HepG2 (cell line): ENCODE measurements around the gene BABAM1. TPM values are rescaled to one million over a fixed set of nuclear protein-coding genes. Genes with fewer than 3 reads are reported as not detected.

Source experiments
- ATAC-seq: fragments of 200-7000 bp; cut with Tn5 transposase; 3 replicates; pipeline ENCODE4 v1.9.1; 2020; ENCODE audit warnings: mild to moderate bottlenecking, moderate library complexity
- BruUV-seq: library from RNA; stranded (reverse); fragments of 400-500 nt; replicated peaks from 2 replicates; lab custom pipeline; 2021; lab: Mats Ljungman, UMichigan
- CTCF ChIA-PET: fragments of 300-600 bp; formaldehyde crosslinking; extraction: SDS; loops from one replicate; lab custom pipeline; 2021; ENCODE audit warnings: low total read pairs, inconsistent platforms, low intra/inter-chr PET ratio; lab: Yijun Ruan, JAX
- POLR2A ChIA-PET: fragments of 350-600 bp; sonication (Branson Sonifier 250); formaldehyde crosslinking; loops from one replicate; lab custom pipeline; 2020; ENCODE audit warnings: antibody characterized with exemption, inconsistent platforms; lab: Yijun Ruan, JAX
- DNase-seq: peaks from one replicate; pipeline ENCODE4 v3.0.0-alpha.2; 2015; ENCODE audit warnings: low spot score
- FAIRE-seq: peaks from 3 replicates; lab custom pipeline; 2011; peaks lifted over from hg19 to GRCh38; lab: Jason Lieb, UNC
- H2AFZ ChIP-seq: one replicate; pipeline ENCODE4 v1.6.1; 2011; ENCODE audit warnings: low read length, inconsistent platforms
- H3K27ac ChIP-seq: fragments of 300-600 bp; 3 replicates; pipeline ENCODE4 v1.8.0; 2011; ENCODE audit warnings: mixed run types, mild to moderate bottlenecking, mixed read lengths, low read length, inconsistent platforms; ENCODE audit not compliant: insufficient read depth; ENCODE audit errors: extremely low read length
- H3K27me3 ChIP-seq, 2 experiments: fragments of 200-600 bp in 1 of 2; 2 replicates in 1 of 2; 3 replicates in 1 of 2; pipeline versions ENCODE4 v1.6.0 to v1.8.0; 2011; ENCODE audit warnings: low read length in 2 of 2, mild to moderate bottlenecking in 2 of 2, moderate library complexity in 2 of 2, inconsistent platforms in 1 of 2; ENCODE audit not compliant: insufficient read depth in 2 of 2, control insufficient read depth in 1 of 2
- H3K36me3 ChIP-seq, 2 experiments: fragments of 200-600 bp in 1 of 2; replicated peaks in 1 of 2; 2 replicates in 1 of 2; 3 replicates in 1 of 2; pipeline versions ENCODE4 v1.5.1 to v1.8.0; 2011; ENCODE audit warnings: low read length in 2 of 2, inconsistent platforms in 1 of 2; ENCODE audit not compliant: insufficient read depth in 2 of 2, control insufficient read depth in 1 of 2
- H3K4me1 ChIP-seq: 2 replicates; pipeline ENCODE4 v1.5.1; 2012; ENCODE audit warnings: low read length, inconsistent platforms; ENCODE audit not compliant: insufficient read depth
- H3K4me2 ChIP-seq: 2 replicates; pipeline ENCODE4 v1.6.0; 2011; ENCODE audit warnings: low read depth, low read length, inconsistent platforms
- H3K4me3 ChIP-seq, 3 experiments: fragments of 200-600 bp in 1 of 3; sonication (generic), shearing (Covaris generic) in 1 of 3; replicated peaks in 1 of 3; 2 replicates each; pipeline ENCODE4 v1.5.1; 2011 to 2016; ENCODE audit warnings: low read length in 3 of 3, inconsistent platforms in 2 of 3, low read depth in 2 of 3, mild to moderate bottlenecking in 2 of 3, control low read depth in 1 of 3, mixed read lengths in 1 of 3; ENCODE audit not compliant: insufficient read depth in 1 of 3
- H3K79me2 ChIP-seq: one replicate; pipeline ENCODE4 v1.6.1; 2011; ENCODE audit warnings: low read length, inconsistent platforms; ENCODE audit not compliant: insufficient read depth
- H3K9ac ChIP-seq: 2 replicates; pipeline ENCODE4 v1.6.0; 2011; ENCODE audit warnings: mild to moderate bottlenecking, low read depth, low read length, inconsistent platforms; ENCODE audit not compliant: insufficient read depth
- H3K9me3 ChIP-seq: 2 replicates; pipeline ENCODE4 v1.5.1; 2012; ENCODE audit warnings: mild to moderate bottlenecking, low read length
- H4K20me1 ChIP-seq: 2 replicates; pipeline ENCODE4 v1.6.0; 2011; ENCODE audit warnings: inconsistent platforms, mild to moderate bottlenecking, low read length, moderate library complexity; ENCODE audit not compliant: insufficient read depth
- BCL6 ChIP-seq: IDR thresholded peaks from 2 replicates; pipeline ENCODE4 v1.6.1; 2016; ENCODE audit warnings: missing genetic modification reagents, missing compliant biosample characterization
- IKZF4 ChIP-seq: sonication (generic); formaldehyde crosslinking; IDR thresholded peaks from 2 replicates; pipeline ENCODE4 v1.5.1; 2020; ENCODE audit warnings: borderline replicate concordance, mild to moderate bottlenecking, low read depth, missing genetic modification reagents; ENCODE audit errors: not compliant biosample characterization
- KDM1A ChIP-seq: IDR thresholded peaks from 2 replicates; pipeline ENCODE4 v1.6.1; 2016; ENCODE audit warnings: missing compliant biosample characterization
- LCORL ChIP-seq, 2 experiments: fragments of 450-650 bp in 1 of 2; sonication (generic) in 1 of 2; formaldehyde crosslinking in 1 of 2; IDR thresholded peaks; 2 replicates each; pipeline versions ENCODE4 v1.5.0 to v1.6.1; 2017 to 2020; ENCODE audit warnings: antibody characterized with exemption in 1 of 2, missing genetic modification reagents in 1 of 2
- MXI1 ChIP-seq: IDR thresholded peaks from 3 replicates; pipeline ENCODE4 v1.6.1; 2012; ENCODE audit warnings: low read depth, low read length, inconsistent platforms, borderline replicate concordance
- NONO ChIP-seq, 2 experiments: fragments of 450-650 bp in 1 of 2; sonication (generic) in 1 of 2; formaldehyde crosslinking in 1 of 2; IDR thresholded peaks in 1 of 2; conservative IDR thresholded peaks in 1 of 2; 2 replicates each; pipeline versions ENCODE4 v1.6.1 to v1.8.0; 2017 to 2022; ENCODE audit warnings: mild to moderate bottlenecking in 1 of 2, missing genetic modification reagents in 1 of 2, moderate library complexity in 1 of 2
- RARA ChIP-seq: IDR thresholded peaks from 2 replicates; pipeline ENCODE4 v1.6.1; 2016; ENCODE audit warnings: missing genetic modification reagents, missing compliant biosample characterization
- SAP130 ChIP-seq: IDR thresholded peaks from 2 replicates; pipeline ENCODE4 v1.6.1; 2016; ENCODE audit warnings: low read depth
- TARDBP ChIP-seq: sonication (generic); formaldehyde crosslinking; IDR thresholded peaks from 2 replicates; pipeline ENCODE4 v1.8.0; 2022; ENCODE audit warnings: mild to moderate bottlenecking, missing genetic modification reagents
- ZNF558 ChIP-seq: sonication (generic); formaldehyde crosslinking; IDR thresholded peaks from 2 replicates; pipeline ENCODE4 v1.9.0; 2022; ENCODE audit warnings: mild to moderate bottlenecking, missing genetic modification reagents, borderline replicate concordance
- ZNF570 ChIP-seq: sonication (generic); formaldehyde crosslinking; IDR thresholded peaks from 2 replicates; pipeline ENCODE4 v1.4.0; 2020; ENCODE audit warnings: mild to moderate bottlenecking, missing genetic modification reagents, borderline replicate concordance
- ZNF619 ChIP-seq: sonication (generic); formaldehyde crosslinking; IDR thresholded peaks from 2 replicates; pipeline ENCODE4 v1.4.0; 2020; ENCODE audit warnings: mild to moderate bottlenecking, missing genetic modification reagents
- ZNF883 ChIP-seq: sonication (generic); formaldehyde crosslinking; IDR thresholded peaks from 2 replicates; pipeline ENCODE4 v1.5.1; 2020; ENCODE audit warnings: mild to moderate bottlenecking, missing genetic modification reagents; ENCODE audit errors: not compliant biosample characterization
- WGBS: methylation state at CpG from one replicate; pipeline ENCODE4 v1.1.6; 2017; ENCODE audit warnings: low lambda C conversion rate; 5-methylcytosine and 5-hydroxymethylcytosine counted together
- in situ Hi-C: cut with HindIII; loops from 2 replicates; pipeline ENCODE4 v1.10.0; 2017; ENCODE audit warnings: low pct_unique_long_range_greater_than_20kb; ENCODE audit not compliant: extremely low pct_ligation_motif_present
- intact Hi-C: fragments of 100-400 bp; cut with micrococcal nuclease; formaldehyde crosslinking; loops from one replicate; pipeline ENCODE4 v1.10.0; 2022; ENCODE audit not compliant: unreplicated experiment
- polyA plus RNA-seq, 8 experiments: library from polyadenylated mRNA; depleted of rRNA in 3 of 8; stranded (reverse) in 7 of 8; unstranded in 1 of 8; fragments of >200 nt; fragmentation: Illumina TruSeq in 4 of 8; extraction: Trizol in 4 of 8; gene quantifications; 2 replicates each; pipeline versions ENCODE4 v1.2.1 to v1.2.3, GENCODE V29; 2011 to 2016; ENCODE audit warnings: low read depth in 4 of 8, missing spikeins in 1 of 8, mixed read lengths in 1 of 8; ENCODE audit not compliant: insufficient read depth in 1 of 8
- total RNA-seq, 5 experiments: library from RNA; depleted of rRNA; stranded (reverse); fragments of >200 nt; fragmentation: Illumina TruSeq; extraction: Trizol; gene quantifications; 2 replicates each; pipeline ENCODE4 v1.2.3, GENCODE V29; 2016; ENCODE audit warnings: low read depth in 1 of 5
- TF ChIP-seq, protein P1 (sequence below): sonication (generic); IDR thresholded peaks from 2 replicates; pipeline ENCODE4 v1.6.1; 2016; ENCODE audit warnings: low read depth, borderline replicate concordance
- TF ChIP-seq, protein P2 (sequence below): sonication (generic); formaldehyde crosslinking; IDR thresholded peaks from 2 replicates; pipeline ENCODE4 v1.4.0; 2020; ENCODE audit warnings: missing genetic modification reagents
- TF ChIP-seq, protein P3 (sequence below): sonication (generic); formaldehyde crosslinking; IDR thresholded peaks from 2 replicates; pipeline ENCODE4 v1.8.1; 2023; ENCODE audit warnings: mild to moderate bottlenecking, moderate library complexity, missing genetic modification reagents
- TF ChIP-seq, protein P4 (sequence below): sonication (generic); formaldehyde crosslinking; IDR thresholded peaks from 2 replicates; pipeline ENCODE4 v1.4.0; 2020; ENCODE audit warnings: missing genetic modification reagents

The BABAM1 gene
- total and polyA plus RNA-seq, 2 of the 13 experiments (the other 11 are each of a cell fraction or from before 2014, with no cell fraction given): 70.0 to 82.0 TPM

DNA sequence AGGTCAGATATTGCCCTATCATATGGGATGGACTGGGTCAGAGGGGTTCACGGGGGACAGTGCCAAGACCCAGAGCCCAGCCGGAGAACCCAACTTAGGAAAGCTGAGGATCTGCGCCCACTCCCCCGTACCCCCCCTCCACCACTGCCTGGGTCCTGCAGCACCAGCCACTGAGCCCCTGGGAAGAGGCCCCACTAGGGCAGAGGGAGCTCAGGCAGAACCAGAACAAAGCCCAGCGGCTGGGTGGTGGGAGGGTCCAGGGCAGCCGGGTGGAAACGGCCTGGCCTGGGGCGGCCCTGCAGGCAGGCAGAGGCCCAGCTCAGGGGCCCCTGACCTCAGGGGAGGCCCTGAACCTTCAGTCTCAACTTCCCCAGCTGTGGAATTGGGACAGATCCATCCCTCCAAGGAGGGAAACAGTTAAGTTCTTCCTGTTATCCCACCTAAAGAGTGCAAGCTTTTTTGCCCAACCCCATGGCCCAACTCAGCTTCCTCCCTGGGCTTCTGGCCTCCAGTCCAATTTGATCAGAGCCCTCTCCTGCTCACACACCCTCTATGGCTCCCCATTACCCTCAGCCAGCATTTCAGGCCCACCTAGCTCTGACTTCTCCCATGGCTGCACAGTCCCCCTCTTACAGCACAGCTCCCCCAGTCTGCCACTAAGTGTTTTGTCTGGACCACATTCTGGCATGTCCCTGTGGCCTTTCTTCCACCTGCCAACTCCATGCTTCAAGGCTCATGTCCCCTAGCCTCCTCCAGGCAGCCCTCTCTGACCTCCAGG, 24.6 kb upstream of the BABAM1 start (continued):
- TF ChIP-seq IKZF4 (no peak), SAP130 (CRISPR knock-in tag) (peak; percentile 36; the same call in 1 of the 2 replicates), KDM1A (CRISPR knock-in tag) (peak; percentile 26; the same call in 1 of the 2 replicates), RARA (CRISPR knock-in tag) (0 out of 2 replicates have a peak, but pooled peaks have one; percentile 17)

DNA sequence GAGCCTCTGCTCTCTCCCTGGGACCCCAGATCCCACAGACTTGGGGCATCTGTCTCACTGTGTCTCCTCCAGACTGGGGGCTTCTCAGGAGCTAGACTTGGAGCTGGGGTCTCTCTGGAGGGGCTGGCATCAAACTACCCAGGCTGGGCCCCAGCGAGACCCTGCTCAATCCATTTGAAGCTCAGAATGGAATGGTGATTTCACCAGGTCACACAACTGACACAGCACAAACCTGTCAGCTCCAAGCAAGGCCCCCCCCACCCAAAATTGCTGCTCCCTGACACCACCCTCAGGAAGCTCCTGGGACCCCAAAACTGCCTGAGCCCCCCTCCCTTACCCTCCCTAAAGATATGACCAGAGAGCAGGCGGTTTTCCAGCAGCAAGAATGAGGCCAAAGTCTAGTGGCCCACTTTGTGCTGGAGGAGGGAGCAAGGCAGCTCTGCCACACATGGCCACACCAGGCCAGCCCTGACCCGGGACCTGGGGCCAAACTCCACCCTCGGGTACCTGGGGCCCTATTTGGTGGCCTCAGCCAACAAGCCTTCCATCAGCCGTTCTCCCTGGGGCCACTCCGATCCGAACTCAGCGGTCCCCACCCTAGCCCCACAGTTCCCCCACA, 23.9 kb upstream of the BABAM1 start:
- FAIRE-seq: peak; percentile 40
- Histone ChIP-seq H3K4me1 (peaks cover 72% of the 10 kb centered on the region), H2AFZ (no peak overlapping the region), H3K27ac (peak overlapping the region; percentile 95), H3K9ac (peak overlapping the region; percentile 90), H3K79me2 (peaks cover 51% of the 10 kb centered on the region), H3K36me3 (peaks cover 2 to 6% of the 10 kb centered on the region in 2 experiments; a peak in 4 of 5 replicates), H3K27me3 (no peaks in the 10 kb centered on the region), H3K4me3 (peak overlapping the region; percentile 87 to 92 (median 89)), H4K20me1 (peaks cover 27% of the 10 kb centered on the region; the same call in 1 of the 2 replicates), H3K4me2 (peak overlapping the region; percentile 99), H3K9me3 (no peaks in the 10 kb centered on the region)
- BruUV-seq: TSS peak; percentile 43
- intact Hi-C loops (no loop called here), in situ Hi-C loops (no loop called here)
- DNase-seq: peak; percentile 43
- peak; percentile 27 for ATAC-seq
- POLR2A ChIA-PET: interaction anchor here (1.0 to 9.0 kb wide), 11 partner anchors 9 to 162 kb away, joined by 3 to 178 read pairs (median 11); partner anchors contain the start of genes BABAM1, BST2, MRPL34 and OCEL1
- WGBS: no CpG with 5 or more reads among the region's 8 CpGs
- CTCF ChIA-PET: no interaction called here
- TF ChIP-seq, protein P1, sequence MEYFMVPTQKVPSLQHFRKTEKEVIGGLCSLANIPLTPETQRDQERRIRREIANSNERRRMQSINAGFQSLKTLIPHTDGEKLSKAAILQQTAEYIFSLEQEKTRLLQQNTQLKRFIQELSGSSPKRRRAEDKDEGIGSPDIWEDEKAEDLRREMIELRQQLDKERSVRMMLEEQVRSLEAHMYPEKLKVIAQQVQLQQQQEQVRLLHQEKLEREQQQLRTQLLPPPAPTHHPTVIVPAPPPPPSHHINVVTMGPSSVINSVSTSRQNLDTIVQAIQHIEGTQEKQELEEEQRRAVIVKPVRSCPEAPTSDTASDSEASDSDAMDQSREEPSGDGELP: peak; percentile 36; the same call in 1 of the 2 replicates
- peak; percentile 13 for TF ChIP-seq ZNF883
- TF ChIP-seq, protein P2, sequence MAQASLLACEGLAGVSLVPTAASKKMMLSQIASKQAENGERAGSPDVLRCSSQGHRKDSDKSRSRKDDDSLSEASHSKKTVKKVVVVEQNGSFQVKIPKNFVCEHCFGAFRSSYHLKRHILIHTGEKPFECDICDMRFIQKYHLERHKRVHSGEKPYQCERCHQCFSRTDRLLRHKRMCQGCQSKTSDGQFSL (CRISPR knock-in tag): 0 out of 2 replicates have a peak, but pooled peaks have one; percentile 17
- no peak for TF ChIP-seq ZNF570 (CRISPR knock-in tag)
- TF ChIP-seq, protein P3, sequence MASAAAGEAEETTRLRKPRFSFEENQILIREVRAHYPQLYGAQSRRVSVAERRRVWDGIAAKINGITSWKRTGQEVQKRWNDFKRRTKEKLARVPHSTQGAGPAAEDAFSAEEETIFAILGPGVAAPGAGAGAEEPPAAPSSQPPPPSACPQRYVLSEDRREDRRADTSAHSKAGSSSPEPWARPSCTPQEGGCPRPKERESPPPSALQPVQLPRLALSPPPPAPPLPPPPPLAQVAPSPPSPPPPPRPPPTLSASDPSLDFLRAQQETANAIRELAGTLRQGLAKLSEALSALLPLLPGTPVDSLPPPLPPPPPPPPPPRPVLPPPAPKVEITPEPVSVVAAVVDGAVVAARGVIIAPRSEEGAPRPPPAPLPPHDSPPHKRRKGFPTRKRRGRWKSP (CRISPR knock-in tag): 0 out of 2 replicates have a peak, but pooled peaks have one; percentile 10
- TF ChIP-seq MXI1: peak; percentile 54; the same call in 1 of the 3 replicates
- TF ChIP-seq ZNF619 (CRISPR knock-in tag): no peak
- no peak for TF ChIP-seq NONO (IDR thresholded peaks at IDR 0.05)
- 0 out of 2 replicates have a peak, but pooled peaks have one; percentile 33 for TF ChIP-seq NONO (CRISPR knock-in tag; conservative IDR thresholded peaks at IDR 0.05)
- TF ChIP-seq, protein P4, sequence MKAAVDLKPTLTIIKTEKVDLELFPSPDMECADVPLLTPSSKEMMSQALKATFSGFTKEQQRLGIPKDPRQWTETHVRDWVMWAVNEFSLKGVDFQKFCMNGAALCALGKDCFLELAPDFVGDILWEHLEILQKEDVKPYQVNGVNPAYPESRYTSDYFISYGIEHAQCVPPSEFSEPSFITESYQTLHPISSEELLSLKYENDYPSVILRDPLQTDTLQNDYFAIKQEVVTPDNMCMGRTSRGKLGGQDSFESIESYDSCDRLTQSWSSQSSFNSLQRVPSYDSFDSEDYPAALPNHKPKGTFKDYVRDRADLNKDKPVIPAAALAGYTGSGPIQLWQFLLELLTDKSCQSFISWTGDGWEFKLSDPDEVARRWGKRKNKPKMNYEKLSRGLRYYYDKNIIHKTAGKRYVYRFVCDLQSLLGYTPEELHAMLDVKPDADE: no peak
- 0 out of 2 replicates have a peak, but pooled peaks have one; percentile 26 for TF ChIP-seq ZNF558 (CRISPR knock-in tag)
- TF ChIP-seq TARDBP: 0 out of 2 replicates have a peak, but pooled peaks have one; percentile 13
- TF ChIP-seq BCL6: 0 out of 2 replicates have a peak, but pooled peaks have one; percentile 17
- TF ChIP-seq LCORL (IDR thresholded peaks at IDR 0.05): no peak
- peak; percentile 8; the same call in 1 of the 2 replicates for TF ChIP-seq LCORL (CRISPR knock-in tag; IDR thresholded peaks at IDR 0.05)
